ENCODE data around the gene DIP2C.
"Not testable (repeated sequence)": the region's sequence is repeated elsewhere in the genome, so short reads cannot be mapped to it uniquely, and the experiment has no call there.

The DIP2C gene

DNA sequence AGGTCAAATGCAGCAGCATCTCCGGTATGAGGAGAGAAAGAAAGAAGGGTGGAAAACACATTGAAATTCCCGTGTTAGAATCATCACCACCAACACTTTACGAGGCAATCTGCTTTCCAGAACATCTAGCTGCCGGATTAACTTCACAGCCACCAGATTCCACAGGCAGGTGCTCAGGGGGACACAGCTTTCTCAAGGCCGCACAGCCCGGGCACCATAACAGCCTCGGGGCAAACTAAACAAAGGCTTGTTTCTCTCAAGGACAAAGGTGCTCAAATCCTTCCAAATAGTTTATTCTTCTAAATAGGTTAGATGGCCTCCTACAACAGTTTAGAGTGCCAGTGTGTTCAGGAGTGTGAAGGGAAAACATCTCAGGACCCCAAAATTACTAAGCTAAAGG lies 156.3 kb downstream of the DIP2C start:
- DNase-seq (ENCODE audit: low spot score), result no peak

DNA sequence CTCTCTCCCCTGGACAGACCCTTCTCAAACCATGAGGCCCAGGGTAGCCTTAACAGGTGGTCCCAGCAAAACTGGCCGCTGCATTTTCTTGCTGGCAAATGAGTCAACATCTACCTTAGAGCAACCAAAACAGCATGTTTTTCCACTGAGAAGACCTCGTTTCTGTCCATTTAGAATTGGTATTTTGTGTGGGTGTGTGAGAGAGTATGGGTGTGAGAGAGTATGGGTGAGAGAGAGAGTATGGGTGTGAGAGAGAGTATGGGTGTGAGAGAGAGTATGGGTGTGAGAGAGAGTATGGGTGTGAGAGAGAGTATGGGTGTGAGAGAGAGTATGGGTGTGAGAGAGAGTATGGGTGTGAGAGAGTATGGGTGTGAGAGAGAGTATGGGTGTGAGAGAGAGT lies 157.1 kb downstream of the DIP2C start:
- not testable (repeated sequence) for DNase-seq (ENCODE audit: low spot score)

- DNase-seq (ENCODE audit: low spot score), result no peak
Measured at GRCh38 chr10:531541-531940, 157.9 kb downstream of the DIP2C start.

GRCh38 chr10:530717-531116 lies 158.8 kb downstream of the DIP2C start:
- no peak for DNase-seq (ENCODE audit: low spot score)

DNA sequence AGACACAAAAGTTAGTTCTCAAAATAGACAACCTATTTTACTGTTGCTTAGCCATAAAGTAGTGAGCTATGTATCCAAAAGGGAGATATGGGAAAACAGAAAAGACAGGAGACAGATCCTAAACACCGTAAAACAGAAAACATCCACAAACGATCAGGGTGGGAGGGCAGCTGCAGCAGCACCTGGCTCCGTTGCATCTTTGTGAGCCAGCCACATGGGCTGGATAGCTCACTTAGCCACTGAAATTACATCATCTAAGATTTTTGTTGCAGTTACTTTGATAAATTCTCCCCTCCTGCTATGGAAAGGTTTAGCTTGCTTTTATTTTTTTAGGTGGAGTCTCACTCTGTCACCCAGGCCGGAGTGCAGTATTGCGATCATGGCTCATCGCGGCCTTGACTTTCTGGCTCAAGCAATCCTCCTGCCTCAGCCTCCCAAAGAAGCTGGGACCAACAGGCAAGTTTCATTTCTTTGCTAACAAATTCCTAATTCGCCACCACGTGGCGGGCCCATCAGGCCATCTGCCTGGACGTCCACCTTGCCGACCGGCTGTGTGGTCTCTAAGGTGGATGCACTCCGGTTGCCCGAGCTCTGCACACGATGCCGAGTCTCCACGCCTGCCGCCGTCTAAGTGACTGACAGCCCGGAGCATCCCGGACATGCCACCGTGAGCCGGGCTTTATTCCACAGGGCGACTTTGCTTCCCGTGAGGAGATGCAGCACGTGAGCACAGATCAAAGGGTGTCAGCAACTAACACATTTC lies 159.8 kb downstream of the DIP2C start:
- DNase-seq (ENCODE audit: low spot score), result no peak

DNA sequence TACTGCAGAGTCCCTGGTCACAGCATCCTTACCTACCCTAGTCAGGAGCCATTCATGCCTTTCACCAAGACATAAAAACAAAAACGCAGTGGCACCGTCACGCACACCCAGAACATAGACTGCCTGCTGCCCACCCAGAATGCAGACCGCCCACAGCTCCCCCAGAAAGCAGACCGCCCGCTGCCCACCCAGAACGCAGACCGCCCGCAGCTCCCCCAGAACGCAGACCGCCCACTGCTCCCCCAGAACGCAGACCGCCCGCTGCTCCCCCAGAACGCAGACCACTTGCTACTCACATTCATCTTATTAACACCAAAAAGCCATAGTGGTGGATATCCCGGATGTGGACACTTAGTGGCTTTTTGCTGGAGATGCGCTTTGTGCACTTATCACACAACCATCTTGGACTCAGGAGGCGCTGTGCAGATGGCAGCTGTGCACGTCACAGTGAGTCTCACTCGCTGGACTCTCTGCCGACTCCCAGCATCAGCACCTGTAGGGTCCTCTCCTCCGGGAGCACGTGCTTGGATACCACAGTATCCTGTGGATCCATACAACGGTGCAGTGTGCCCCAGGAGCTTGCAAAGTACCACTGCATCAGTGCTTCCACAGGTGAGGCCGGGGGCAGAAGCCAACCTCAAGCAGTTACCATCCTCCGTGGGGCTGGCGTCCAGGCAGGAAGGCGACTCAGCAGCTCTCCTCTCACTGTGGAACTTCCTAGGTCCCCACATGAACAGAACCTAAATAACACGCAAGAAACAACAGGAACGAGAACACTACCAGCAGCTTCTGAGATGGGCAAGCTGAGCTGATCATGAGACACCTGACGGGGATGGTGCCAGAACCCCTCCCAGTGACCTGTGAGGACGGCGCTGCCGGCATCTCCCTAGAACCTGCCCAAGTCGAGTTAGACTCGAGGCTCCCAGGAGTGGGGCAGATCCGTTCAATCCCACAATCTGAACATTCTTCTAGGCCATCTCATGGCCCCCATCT lies 161.0 kb downstream of the DIP2C start:
- no peak for DNase-seq (ENCODE audit: low spot score)

GRCh38 chr10:527416-527815 lies 162.1 kb downstream of the DIP2C start:
- no peak for DNase-seq (ENCODE audit: low spot score)

- no peak for DNase-seq (ENCODE audit: low spot score)
Measured at GRCh38 chr10:526651-527312, 162.7 kb downstream of the DIP2C start.

GRCh38 chr10:525565-526315 lies 163.7 kb downstream of the DIP2C start:
- DNase-seq (ENCODE audit: low spot score), result no peak

DNA sequence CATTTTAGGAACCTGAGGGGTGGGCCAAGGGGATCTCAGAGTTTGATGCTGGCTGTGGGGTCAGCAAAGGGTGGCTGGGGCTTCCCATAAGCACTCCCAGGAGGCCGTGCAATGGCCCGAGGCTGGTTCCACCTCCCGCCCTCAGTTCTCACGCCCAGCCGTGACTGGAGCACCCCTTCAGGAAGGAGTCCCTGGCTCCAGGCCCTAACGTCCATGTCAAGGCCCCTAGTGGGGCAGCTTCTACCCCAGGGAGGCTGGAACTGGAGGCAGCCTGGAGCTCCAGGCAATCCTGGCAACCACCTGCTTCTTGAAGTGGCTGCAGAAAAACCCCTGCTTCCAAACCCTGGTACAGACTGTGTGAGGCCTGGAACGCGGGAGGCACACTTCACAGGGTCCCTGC lies 165.5 kb downstream of the DIP2C start:
- DNase-seq (ENCODE audit: low spot score), result no peak

DNA sequence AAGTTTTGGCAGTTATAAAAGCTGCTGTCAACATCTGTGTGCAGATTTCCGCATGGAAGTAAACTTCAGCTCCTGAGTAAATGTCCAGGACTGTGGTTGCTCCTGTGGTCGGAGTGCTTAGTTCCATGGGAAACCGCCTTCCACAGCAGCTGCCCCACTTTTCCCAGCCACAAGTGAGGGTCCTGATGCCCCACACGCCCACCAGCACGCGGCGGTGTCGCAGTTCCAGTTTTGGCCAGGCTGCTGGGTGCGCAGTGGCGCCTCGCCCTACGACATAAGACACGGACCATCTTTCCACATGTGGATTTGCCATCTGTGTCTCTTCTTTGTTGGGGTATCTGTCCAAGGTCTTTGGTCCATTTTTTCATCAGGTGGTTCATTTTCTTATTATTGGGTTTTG lies 167.1 kb downstream of the DIP2C start:
- no peak for DNase-seq (ENCODE audit: low spot score)

DNA sequence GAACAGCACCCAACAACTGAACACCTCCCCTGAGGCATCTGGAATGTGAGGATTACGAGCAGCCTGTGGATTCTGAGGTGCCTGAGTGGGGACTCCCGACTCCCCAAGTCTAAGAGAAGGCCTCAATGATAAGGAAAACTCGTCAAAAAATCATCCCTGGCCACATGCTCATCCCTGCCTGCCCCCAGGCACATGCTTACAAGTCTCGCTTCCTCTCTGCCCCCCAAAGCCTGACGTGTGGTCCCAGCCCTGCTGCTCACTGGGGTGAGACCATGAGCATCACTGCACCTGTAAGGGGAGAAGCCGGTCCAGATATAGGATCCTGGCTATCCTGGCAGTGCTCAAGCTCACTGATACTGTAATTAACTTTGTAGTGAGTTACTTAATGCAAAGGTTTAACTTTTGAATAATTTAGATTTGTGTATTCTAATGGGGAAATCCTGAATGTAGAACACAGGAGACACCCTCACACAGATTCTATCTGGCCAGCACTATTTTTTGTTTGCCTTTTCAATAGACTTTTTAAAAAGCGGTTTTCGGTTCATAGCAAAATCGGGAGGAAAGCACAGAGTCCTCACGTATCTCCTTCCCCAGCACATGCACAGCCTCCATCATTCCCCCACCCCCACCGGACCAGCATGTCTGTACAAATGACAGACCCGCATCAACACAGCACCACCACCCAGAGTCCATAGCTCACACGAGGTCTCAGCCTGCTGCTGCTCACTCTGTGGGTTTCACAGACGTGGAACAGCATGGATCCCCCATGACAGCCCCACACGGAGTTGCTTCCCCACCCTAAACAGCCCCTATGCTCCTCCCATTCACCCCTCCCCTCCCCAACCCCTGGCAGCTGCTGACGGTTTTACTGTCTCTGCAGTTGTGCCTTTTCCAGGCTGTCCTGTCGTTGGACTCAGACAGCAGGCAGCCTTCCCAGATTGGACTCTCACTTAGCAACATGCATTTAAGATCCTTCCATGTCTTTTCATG lies 167.9 kb downstream of the DIP2C start:
- no peak for DNase-seq (ENCODE audit: low spot score)

DNA sequence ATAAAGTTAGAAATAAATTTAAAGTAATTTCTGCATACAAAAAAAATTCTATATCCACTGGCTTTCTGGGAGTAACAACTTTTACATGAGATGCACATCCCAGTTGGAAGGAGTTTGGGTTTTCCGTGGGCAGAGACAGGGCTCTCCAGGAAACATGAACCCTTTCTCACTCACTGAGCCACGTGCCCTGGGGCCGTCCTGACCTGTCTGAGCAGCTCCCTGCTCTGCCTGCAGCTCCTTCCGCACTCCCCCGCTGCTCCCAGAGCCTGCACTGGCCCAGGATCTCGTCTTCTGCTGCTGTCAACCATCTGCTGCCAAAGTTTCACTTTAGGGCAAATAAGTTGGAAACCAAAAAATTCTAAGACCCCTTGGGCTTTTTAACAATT lies 169.1 kb downstream of the DIP2C start:
- no peak for DNase-seq (ENCODE audit: low spot score)

DNA sequence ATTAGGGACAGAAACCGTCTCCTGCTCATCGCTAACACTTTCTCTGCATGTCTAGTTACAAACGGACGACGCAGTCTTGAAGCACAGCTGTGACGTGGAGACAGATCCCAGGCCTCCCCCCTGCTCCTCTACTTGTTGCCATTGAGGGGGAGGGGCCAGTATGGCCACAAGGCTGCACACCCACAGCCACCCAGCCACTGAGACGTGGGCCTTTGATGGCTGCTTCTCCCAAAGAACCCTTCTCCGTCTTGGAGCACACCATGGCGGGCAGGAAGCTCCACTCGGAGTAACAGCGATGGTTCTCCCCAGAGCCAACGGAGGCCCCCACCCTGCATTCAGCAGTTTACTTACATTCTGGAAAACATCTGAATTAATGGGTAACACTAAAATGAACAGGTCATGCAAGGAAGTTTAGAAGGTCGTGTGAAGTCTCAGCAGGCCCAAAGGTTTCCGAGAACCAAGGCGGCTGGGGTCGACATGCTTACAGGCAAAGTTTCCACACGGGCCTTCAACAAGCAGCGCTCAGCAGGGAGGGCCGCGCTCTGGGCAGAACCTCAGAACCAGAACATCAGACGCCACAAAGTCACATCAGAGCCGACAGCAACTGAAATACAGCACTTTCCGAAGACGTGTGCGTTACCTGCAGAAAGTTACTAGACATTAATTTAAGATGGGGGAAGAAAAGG lies 169.6 kb downstream of the DIP2C start:
- DNase-seq (ENCODE audit: low spot score), result no peak

DNA sequence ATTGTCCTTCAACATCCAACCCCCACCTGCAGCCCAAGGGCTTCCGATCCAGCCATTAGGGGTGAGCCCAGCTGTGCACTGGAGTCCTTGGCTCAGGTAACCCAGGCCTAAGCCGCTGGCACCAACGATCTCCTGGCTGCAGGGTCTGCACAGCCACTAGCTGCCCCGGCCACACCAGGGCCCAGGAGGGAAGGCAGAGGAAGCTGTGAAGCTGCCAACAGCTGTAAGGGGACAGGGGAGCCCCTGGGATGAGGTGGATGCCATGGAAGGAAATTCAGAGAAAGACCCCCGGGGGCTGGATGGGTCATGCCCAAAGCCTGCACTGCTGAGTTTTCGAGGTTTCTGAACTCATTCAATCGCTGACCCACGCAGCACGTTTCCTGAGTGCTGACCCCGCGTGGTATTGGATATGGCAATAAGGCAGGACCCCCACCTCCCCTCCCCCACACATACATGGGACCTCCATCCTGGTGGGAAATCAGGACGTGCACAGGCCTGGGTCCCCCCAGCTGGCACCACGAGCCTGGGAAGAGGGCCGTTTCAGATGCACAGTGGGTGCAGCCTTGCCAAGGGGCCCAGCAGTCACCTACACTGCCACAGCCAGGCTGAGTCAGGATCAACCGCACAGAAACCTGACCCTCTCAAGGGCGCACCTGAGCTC lies 170.3 kb downstream of the DIP2C start:
- DNase-seq (ENCODE audit: low spot score), result no peak

- DNase-seq (ENCODE audit: low spot score), result no peak
Measured at GRCh38 chr10:517872-518475, 171.5 kb downstream of the DIP2C start.

GRCh38 chr10:517241-517830 lies 172.1 kb downstream of the DIP2C start:
- DNase-seq (ENCODE audit: low spot score), result no peak

DNA sequence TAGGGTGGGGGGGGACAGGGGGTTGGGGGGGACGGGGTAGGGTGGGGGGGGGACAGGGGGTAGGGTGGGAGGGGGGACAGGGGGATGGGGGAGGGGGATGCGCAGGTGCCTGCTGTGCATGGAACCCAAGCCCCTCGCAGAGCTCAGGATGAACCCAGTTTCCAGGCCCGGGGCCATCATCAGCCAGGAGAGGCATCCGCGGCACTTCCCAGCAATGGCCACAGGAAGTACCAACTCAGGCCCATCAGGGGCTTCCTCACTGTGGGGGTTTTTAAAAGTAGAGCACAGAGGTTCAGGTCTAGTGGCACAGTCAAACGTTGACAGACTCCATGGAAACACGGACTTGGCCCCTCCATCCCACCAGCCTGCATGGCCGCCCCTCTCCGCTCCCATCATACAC lies 172.7 kb downstream of the DIP2C start:
- no peak for DNase-seq (ENCODE audit: low spot score)

DNA sequence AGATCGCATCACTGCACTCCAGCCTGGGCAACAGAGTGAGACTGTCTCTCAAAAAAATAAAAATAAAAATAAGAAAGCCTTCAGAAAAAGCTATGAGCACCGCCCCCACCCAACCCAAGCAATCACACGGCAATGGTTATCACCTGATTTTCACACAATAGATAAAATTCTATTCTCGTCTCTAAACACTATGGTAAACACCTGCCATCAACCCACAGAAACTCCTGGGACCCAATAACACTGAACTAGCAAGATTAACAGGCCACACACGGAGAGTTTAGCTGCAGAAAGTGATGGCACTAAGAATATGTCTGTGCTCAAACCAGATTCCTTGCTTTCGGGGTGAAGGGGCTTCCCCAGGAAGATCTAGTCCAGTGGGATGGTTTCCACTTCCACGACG lies 173.8 kb downstream of the DIP2C start:
- no peak for DNase-seq (ENCODE audit: low spot score)
